GM21529 (cell line): ENCODE data around the gene GLCE.

Experiments used
- ATAC-seq: cut with Tn5 transposase; IDR thresholded peaks from one replicate; pipeline ENCODE4 v1.9.1; 2021; ENCODE audit not compliant: unreplicated experiment

GLCE gene

DNA sequence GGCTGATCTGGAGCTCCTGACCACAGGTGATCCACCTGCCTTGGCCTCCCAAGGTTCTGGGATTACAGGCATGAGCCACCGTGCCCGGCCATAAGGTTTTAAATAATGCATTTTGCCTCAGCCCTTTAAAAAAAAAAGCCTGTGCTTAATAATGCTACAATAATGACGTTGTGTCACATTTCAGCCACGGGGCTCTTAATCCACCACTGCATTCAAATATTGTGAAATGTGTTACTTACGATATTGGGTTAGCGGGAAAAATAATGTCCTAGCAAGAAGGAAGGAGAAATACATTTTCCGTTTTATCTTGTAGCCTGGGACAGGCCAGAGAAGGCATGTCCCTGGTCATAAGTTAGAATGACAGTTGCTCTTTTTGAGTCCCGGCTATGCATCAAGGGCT lies 155.9 kb downstream of the GLCE start:
- no peak for ATAC-seq

DNA sequence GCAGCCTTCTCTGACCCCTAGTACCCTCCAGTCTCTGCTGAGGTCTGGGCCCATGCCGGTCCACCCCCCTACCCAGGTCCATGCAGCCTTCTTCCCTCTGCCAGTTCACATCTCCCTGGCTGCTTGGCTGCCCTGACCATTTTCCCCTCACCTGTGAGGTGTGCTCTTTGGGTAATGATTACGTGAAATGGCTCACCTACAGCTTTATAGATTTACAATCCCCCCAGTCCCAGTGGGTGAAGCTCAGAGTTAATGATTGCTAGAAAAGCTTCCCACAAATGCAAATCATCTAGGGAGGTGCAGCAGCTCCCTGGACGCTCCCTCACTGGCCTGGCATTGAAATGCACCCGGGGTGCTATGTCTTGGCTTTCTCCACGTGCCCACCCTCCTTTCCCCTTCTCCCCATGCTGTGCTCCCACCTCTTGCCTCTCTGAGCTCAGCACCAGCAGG lies 157.0 kb downstream of the GLCE start:
- ATAC-seq: no peak

DNA sequence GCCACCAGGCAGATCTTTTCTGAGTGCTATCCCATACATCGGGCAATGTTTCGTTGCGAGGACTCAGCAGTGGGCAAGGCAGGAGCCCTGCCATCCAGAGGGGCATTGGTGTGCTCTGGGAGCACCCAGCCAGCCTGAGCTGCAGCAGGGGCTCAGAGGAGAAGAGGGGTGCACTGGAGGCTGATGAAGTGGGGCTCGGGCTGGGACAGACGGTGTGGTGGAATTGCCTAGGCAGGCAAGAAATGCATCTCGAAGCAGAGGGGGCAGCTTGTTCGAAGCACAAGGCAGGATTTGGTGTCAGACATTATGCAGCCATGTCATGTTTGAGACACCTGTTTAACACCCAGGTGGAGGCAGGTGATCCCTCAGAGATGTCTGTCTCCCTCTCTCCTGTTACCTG lies 157.6 kb downstream of the GLCE start:
- ATAC-seq: no peak

DNA sequence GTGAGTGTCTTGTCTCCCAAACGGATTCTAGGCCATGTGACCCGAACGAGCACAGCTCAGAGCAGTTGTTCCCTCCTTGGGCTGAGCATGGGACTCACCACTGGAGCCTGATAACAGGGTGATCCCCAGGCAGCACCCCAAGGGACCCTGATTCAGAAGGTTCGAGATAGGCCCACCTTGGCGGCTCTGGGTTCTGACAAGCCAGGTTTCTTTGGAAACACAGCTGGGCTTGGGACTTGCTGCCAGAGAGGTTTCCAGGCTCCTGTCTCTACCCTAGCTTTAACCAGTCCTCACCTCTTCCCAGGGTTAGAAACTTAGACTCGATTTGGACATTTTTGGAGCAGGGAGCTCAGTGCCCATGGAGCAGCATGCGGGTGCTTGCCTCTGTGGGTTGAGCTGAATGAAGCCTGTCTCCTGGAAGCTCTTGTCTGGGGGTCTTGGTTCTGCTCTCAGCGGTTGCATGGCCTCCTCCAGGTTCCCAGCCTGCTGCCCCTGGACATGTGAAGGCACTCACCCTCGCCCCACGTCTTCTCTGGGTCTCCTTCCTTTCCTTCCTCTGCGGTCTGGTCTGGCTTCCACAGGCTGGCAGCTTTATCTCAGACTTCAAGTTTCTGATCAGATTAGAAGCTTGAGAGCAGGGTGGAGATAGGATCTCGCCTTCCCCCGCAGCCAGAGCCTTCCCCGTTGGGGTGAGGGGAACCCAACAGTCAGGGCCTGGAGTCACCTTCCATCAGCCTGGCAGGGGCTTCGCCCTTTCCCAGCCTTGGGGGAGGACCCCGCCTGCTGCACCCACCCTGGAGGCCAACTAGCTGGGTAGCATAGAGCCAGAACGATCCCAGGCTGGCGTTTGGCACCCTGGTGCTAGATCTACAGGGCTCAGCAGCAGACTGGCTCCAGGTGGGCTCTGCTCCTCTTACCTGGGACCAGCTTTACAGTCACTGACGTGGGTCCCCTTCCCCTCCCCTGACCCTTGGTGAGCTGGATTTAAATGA lies 159.2 kb downstream of the GLCE start:
- ATAC-seq: no peak

DNA sequence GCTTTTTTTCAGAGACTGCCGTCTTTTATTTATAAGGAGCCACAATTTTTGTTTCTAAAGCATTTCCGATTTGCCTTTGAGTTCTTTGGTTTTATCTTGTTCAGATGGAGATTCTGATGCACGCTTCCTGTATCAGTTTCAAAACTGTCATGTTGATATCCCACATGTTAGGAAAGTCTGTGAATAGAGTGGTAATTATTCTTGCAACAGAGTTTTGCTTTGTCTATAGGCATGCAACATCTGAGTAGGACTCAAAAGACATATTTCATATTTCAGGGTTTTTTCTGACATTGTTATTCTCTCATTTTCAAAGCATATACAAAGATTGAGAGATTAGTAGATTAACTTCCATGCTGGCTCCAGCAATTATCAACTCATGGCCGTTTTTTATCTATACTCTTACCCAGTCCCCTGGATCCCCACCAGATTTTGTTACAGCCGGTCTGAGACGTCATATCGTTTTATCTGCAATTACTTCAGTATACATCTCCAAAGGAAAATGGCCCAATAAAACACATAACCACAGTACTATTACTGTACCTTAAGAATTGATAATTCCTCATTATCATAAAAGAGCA lies 160.6 kb downstream of the GLCE start:
- no peak for ATAC-seq
